ENCODE data around the gene FOXN1. TPM values are rescaled to one million over a fixed set of nuclear protein-coding genes. Genes with fewer than 3 reads are reported as not detected.
"Not testable (repeated sequence)": the region's sequence is repeated elsewhere in the genome, so short reads cannot be mapped to it uniquely, and the experiment has no call there.

The FOXN1 gene
- total RNA-seq, 1 experiment from 2014 or later: not detected

- Histone ChIP-seq H3K9me3 (no peaks in the 10 kb centered on the region), H3K27me3 (no peaks in the 10 kb centered on the region), H3K4me3 (peak within 1 kb of the TSS; percentile 78), H3K36me3 (peaks cover 10% of the 10 kb centered on the region)
- peak; percentile 96 for DNase-seq
Observed at GRCh38 chr17:28571361-28572122, 65.4 kb downstream of the FOXN1 start, which contains the start of gene PIGS. Gene PIGS (minus strand): TSS chr17:28571524. CDS start chr17:28571496, 28 bp downstream.

GRCh38 chr17:28572259-28573039 is 66.3 kb downstream of the FOXN1 start:
- H3K4me3 ChIP-seq: peak overlapping the region; percentile 78
- peaks cover 19% of the 10 kb centered on the region for H3K36me3 ChIP-seq
- no peaks in the 10 kb centered on the region for H3K27me3 ChIP-seq
- DNase-seq: no peak
- H3K9me3 ChIP-seq: no peaks in the 10 kb centered on the region

- Histone ChIP-seq H3K4me3 (no peak overlapping the region), H3K9me3 (no peaks in the 10 kb centered on the region), H3K36me3 (peaks cover 25% of the 10 kb centered on the region), H3K27me3 (no peaks in the 10 kb centered on the region)
- DNase-seq: no peak
Observed at GRCh38 chr17:28573040-28573380, 66.9 kb downstream of the FOXN1 start.

- no peaks in the 10 kb centered on the region for H3K9me3 ChIP-seq
- H3K36me3 ChIP-seq: peaks cover 30% of the 10 kb centered on the region
- no peaks in the 10 kb centered on the region for H3K27me3 ChIP-seq
- DNase-seq: no peak
- H3K4me3 ChIP-seq: no peak overlapping the region
Observed at GRCh38 chr17:28573521-28573920, 67.4 kb downstream of the FOXN1 start.

GRCh38 chr17:28573966-28574480 is 67.9 kb downstream of the FOXN1 start:
- no peaks in the 10 kb centered on the region for H3K9me3 ChIP-seq
- no peaks in the 10 kb centered on the region for H3K27me3 ChIP-seq
- no peak for DNase-seq
- no peak overlapping the region for H3K4me3 ChIP-seq
- peaks cover 35% of the 10 kb centered on the region for H3K36me3 ChIP-seq

- Histone ChIP-seq H3K36me3 (peaks cover 40% of the 10 kb centered on the region), H3K9me3 (no peaks in the 10 kb centered on the region), H3K4me3 (no peak overlapping the region), H3K27me3 (no peaks in the 10 kb centered on the region)
- no peak for DNase-seq
Observed at GRCh38 chr17:28574526-28574925, 68.4 kb downstream of the FOXN1 start.

GRCh38 chr17:28575126-28575795 is 69.1 kb downstream of the FOXN1 start:
- Histone ChIP-seq H3K27me3 (no peaks in the 10 kb centered on the region), H3K9me3 (no peaks in the 10 kb centered on the region), H3K36me3 (peaks cover 47% of the 10 kb centered on the region), H3K4me3 (no peak overlapping the region)
- no peak for DNase-seq

- H3K4me3 ChIP-seq, H3K27me3 ChIP-seq, H3K9me3 ChIP-seq, DNase-seq: not testable (repeated sequence)
- H3K36me3 ChIP-seq: peaks cover 55% of the 10 kb centered on the region
Observed at GRCh38 chr17:28576016-28576415, 69.9 kb downstream of the FOXN1 start.

- no peaks in the 10 kb centered on the region for H3K9me3 ChIP-seq
- H3K27me3 ChIP-seq: no peaks in the 10 kb centered on the region
- no peak within 1 kb of the TSS for H3K4me3 ChIP-seq
- peak; percentile 57 for DNase-seq
- H3K36me3 ChIP-seq: peaks cover 60% of the 10 kb centered on the region
Observed at GRCh38 chr17:28576758-28577465, 70.8 kb downstream of the FOXN1 start, which contains the start of gene ALDOC. Gene ALDOC (minus strand): TSS chr17:28576895. CDS start chr17:28575532, 1,363 bp downstream.

- Histone ChIP-seq H3K36me3 (peaks cover 65% of the 10 kb centered on the region), H3K9me3 (no peaks in the 10 kb centered on the region), H3K4me3 (no peak overlapping the region), H3K27me3 (no peaks in the 10 kb centered on the region)
- DNase-seq: no peak
Observed at GRCh38 chr17:28577466-28577824, 71.3 kb downstream of the FOXN1 start.

- Histone ChIP-seq H3K27me3 (no peaks in the 10 kb centered on the region), H3K4me3 (no peak overlapping the region), H3K36me3 (peaks cover 76% of the 10 kb centered on the region), H3K9me3 (no peaks in the 10 kb centered on the region)
- DNase-seq: no peak
Observed at GRCh38 chr17:28578246-28579195, 72.4 kb downstream of the FOXN1 start.

- H3K4me3 ChIP-seq: no peak overlapping the region
- no peak for DNase-seq
- no peaks in the 10 kb centered on the region for H3K27me3 ChIP-seq
- H3K36me3 ChIP-seq: peaks cover 80% of the 10 kb centered on the region
- no peaks in the 10 kb centered on the region for H3K9me3 ChIP-seq
Observed at GRCh38 chr17:28579526-28579925, 73.4 kb downstream of the FOXN1 start.

GRCh38 chr17:28580959-28581358 is 74.8 kb downstream of the FOXN1 start:
- no peaks in the 10 kb centered on the region for H3K9me3 ChIP-seq
- H3K27me3 ChIP-seq: no peaks in the 10 kb centered on the region
- no peak overlapping the region for H3K4me3 ChIP-seq
- no peak for DNase-seq
- peaks cover 92% of the 10 kb centered on the region for H3K36me3 ChIP-seq

GRCh38 chr17:28582513-28582912 is 76.4 kb downstream of the FOXN1 start:
- no peak for DNase-seq
- H3K27me3 ChIP-seq: no peaks in the 10 kb centered on the region
- no peaks in the 10 kb centered on the region for H3K9me3 ChIP-seq
- H3K4me3 ChIP-seq: no peak overlapping the region
- H3K36me3 ChIP-seq: peaks cover 95% of the 10 kb centered on the region

GRCh38 chr17:28584434-28584833 is 78.3 kb downstream of the FOXN1 start:
- DNase-seq: no peak
- Histone ChIP-seq H3K27me3 (no peaks in the 10 kb centered on the region), H3K4me3 (no peak overlapping the region), H3K36me3 (peaks cover 95% of the 10 kb centered on the region), H3K9me3 (no peaks in the 10 kb centered on the region)
